Activated effector memory CD4-positive, alpha-beta T cell treated with anti-CD3 and anti-CD28 coated beads, Interleukin-2, amount 50 U/mL, for 16 hours (primary cell): ENCODE results near the gene CLASP1.
"Not testable (repeated sequence)": the region's sequence is repeated elsewhere in the genome, so short reads cannot be mapped to it uniquely, and the experiment has no call there.

Source experiments
- DNase-seq: peaks from one replicate; pipeline ENCODE4 v3.0.0-alpha.2; 2020

Gene CLASP1

DNA sequence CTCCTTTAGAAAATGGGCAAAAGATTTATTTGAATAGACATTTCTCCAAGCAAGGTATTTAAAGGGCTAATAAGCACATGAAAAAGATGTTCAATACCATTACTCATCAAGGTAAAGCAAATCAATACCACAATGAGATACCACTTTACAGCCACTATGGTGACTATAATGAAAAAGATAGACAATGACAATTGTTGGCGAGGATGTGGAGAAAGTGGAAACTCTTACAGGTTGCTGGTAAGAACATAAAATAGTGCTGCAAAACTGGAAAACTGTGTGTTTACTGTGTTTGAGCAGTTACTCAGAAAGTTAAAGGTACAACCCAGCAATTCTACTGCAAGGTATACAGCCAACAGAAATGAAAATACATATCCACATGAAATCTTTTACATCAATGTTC is 150.5 kb downstream of the CLASP1 start:
- no peak for DNase-seq

GRCh38 chr2:121492409-121492808 is 156.9 kb downstream of the CLASP1 start:
- no peak for DNase-seq

- DNase-seq, result no peak
Measured at GRCh38 chr2:121491518-121491917, 157.7 kb downstream of the CLASP1 start.

- no peak for DNase-seq
Measured at GRCh38 chr2:121490584-121491133, 158.6 kb downstream of the CLASP1 start.

- no peak for DNase-seq
Measured at GRCh38 chr2:121489911-121490583, 159.2 kb downstream of the CLASP1 start.

GRCh38 chr2:121489284-121489683 is 160.0 kb downstream of the CLASP1 start:
- no peak for DNase-seq

DNA sequence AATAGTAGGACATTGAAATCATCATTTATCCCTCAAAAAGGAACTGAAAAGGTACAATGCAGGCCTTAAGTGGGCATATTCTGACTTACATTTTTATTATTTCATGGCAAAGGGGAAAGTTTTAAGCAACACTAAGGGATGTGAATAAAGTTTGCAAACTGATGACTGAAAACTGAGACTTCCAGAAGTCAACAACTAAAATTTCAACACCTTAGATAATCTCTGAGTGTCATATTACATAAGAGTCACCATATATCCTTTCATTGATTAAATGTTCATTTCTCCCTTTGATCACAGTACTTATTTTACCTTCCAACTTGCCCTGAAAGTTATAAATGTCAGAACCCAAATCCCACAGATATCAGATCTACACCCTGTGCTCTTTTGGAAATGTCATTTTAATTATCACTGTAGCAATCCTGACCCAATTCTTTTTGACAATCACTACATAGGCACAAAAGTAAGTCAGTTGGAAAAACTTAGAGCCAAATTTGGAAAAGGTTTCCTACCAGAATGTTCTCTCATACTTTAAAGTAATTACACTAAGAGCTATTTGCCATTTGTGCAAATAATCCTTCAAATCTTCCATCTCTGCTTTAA is 163.0 kb downstream of the CLASP1 start:
- no peak for DNase-seq

- DNase-seq, result no peak
Measured at GRCh38 chr2:121485039-121485438, 164.2 kb downstream of the CLASP1 start.

- no peak for DNase-seq
Measured at GRCh38 chr2:121483846-121484245, 165.4 kb downstream of the CLASP1 start.

DNA sequence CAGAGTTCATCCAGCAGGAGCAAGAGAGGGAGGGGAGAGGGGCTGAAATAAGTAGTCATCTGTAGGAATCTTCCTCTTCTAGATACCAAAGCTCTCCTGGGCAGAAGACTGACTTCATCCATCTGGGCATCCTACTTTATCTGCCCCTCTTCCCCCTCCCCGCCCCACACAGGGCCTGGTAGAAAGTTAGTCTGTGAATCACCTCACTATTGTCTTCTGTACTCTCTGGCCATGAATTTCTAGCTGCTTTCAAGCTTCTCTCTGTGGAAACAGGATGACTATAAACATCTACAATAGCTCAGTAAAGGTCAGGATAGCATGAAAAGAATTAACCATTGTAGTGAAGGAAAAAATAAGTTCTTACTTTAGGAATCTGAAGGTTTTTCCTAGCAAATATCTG is 166.2 kb downstream of the CLASP1 start:
- DNase-seq, result no peak

DNA sequence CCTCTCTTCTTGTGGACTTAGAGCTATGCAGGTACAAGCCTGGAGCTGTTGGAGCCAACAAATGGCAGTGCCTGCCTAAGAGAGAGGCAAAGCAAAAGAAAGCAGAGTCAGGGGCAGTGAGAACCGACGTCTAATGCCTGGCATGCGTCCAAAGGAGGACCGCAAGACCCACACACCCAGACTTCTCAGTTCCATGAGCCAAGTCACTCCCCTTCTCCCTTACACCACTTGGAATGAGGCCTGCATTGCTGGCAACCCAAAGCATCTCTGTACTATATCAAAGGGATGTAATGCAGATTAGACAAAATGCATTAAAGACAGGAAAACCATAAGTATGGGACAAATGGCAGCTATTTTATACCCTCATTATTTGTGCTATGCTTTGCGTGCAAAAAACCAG is 168.4 kb downstream of the CLASP1 start:
- no peak for DNase-seq

DNA sequence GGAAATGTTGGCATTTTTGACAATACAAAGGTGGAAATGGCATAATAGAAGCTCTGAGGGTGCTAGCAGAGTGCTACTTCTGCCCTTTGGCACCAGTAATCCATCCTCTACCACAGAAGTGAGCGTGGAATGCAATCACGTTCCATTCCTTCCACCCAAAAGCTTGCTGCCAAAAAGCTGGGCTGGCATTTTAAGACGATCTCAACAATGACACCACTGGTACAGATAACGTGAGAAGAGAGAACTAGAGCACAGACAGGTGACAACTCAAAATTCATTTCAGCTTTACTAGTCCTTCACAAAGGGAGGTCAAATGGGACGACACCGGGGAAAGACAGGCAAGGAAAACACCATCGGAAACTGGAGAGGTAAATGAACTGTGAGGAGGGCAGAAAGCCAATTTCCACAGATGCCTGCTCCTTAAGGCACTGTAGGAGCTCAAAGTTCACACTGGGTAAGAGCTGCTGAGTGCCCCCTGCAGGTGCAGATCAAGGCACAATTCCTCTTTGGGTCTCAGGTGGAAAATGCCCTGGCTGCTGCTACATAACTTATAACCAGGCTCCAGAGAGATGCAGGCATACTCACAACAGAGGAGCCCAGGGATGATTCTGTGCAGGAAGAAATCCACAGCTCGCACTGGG is 169.3 kb downstream of the CLASP1 start:
- DNase-seq, result no peak

DNA sequence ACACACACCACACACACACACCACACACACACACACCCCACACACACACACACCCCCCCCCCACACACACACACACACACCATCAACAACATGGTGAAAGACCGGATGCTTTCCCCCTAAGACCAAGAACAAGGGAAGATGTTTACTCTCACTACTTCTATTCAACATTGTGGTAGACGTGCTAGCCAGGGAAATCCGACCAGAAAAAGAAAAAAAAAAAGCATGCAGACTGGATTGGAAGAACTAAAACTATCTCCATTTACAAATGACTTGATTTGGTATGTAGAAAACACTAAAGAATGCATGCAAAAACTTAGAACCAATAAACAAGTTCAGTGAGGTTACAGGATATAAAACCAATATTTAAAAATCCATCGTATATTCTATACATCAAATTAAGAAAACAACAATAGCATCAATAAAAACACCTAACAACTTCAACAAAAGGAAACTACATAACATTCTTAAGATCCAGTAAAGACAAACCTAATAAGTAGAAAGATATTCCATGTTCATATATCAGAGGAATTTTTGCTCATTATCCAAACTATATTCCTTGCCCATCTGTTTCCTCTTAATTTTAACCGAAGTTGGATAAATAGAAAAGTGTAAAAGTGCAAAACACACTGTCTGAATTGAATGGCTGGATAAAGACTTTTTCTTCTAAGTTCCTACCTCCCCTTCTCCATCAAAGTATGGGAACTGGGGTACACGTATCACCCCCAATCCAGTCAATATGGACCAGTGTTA is 170.1 kb downstream of the CLASP1 start:
- no peak for DNase-seq

GRCh38 chr2:121478358-121478995 is 170.8 kb downstream of the CLASP1 start:
- DNase-seq, result not testable (repeated sequence)

GRCh38 chr2:121476684-121477083 is 172.6 kb downstream of the CLASP1 start:
- no peak for DNase-seq

DNA sequence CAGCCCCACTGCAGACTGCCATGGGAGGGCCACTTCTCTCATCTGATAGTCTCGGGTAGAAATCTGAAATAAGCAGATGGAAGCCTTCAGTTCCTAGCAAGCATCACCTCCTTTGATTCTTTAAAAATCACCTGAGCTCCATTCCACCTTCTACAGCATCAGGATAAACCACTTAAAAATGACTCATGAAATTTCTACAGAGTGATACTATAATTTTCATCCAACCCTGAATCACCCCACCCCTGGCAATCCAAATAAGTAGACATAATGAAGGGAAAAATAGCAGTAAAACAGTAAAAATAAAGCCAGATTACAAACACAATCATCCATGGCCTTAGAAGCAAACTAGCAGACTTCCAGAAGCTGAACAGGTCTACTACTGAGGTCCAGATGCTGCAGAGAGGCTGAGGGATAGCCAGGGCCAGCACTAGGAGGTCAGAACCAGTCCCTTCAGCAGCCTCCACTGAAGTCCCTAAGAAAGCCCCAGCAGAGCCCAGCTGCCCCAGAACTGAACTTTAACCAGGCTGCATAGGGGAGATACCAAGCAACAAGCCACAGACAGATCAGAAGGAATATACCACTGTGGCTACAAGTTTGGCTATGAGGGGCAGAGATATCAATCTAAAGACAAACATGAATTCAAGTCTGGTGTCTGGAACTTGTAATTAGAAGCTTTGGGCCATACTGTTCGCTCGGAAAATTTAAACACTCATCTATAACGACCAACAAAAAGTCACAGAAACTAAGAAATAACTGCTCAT is 173.3 kb downstream of the CLASP1 start:
- no peak for DNase-seq

DNA sequence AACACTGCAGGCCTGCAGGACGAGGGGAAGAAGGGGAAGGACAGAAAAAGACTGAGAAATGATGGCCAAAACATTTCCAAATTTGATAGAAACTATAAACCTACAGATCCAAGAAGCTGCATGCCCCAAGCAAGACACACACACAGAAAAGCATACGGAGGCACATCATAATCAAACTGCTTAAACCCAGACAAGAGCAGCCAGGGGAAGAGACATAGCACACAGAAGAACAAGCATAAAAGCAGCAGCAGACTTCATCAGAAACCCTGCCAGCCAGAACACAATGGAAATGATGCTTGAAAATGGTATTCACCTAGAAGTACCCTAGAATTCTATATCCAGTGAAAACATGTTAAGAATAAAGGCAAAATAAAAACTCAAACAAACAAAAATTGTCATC is 175.8 kb downstream of the CLASP1 start:
- DNase-seq, result no peak

- DNase-seq, result no peak
Measured at GRCh38 chr2:121472470-121472993, 176.7 kb downstream of the CLASP1 start.

GRCh38 chr2:121471532-121472469 is 177.5 kb downstream of the CLASP1 start:
- no peak for DNase-seq

DNA sequence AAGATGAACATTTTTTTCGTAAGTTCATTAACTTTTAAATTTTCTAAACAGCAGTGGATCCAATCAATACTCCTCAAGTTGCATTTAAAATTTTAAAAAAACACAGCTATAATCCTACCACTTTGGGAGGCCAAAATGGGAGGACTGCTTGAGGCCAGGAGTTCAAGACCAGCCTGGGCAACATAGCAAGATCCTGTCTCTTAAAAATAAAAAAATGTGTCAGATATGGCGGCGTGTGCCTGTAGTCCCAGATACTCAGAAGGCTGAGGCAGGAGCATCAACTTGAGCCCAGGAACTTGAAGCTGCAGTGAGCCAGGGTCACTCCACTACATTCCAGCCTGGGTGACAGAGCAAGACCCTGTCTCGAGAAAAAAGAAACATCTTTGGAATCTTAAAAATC is 178.3 kb downstream of the CLASP1 start:
- DNase-seq, result no peak

DNA sequence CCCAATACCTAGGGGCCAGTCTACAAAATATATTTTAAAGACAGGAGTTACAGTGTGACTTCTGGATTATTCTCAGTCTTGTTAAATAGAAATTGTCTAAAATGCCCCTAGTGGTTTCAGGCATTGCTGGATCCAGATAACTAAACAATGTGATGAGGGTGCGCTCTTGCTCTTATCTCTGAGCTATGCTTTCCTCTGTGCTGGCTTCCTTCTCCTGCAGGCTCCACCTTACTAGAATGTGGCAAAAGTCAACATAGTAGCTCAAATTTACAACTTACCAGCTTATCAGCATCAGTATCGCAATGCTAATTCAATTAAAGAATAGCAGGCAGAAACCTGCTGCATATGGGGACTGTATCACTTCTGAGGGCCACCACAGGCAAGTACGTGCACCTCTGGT is 179.9 kb downstream of the CLASP1 start:
- no peak for DNase-seq
